CD4-positive, alpha-beta T cell (primary cell): ENCODE measurements around the gene SLC31A1. TPM values are rescaled to one million over a fixed set of nuclear protein-coding genes. Genes with fewer than 3 reads are reported as not detected.

Experiments
- ATAC-seq: fragments of 200-7000 bp; cut with Tn5 transposase; one replicate; pipeline ENCODE4 v1.10.0; 2022; ENCODE audit warnings: mild to moderate bottlenecking; ENCODE audit not compliant: poor library complexity
- CTCF ChIA-PET: fragments of 350-600 bp; sonication (Branson Sonifier 250); formaldehyde crosslinking; loops from one replicate; lab custom pipeline; 2021; ENCODE audit warnings: antibody characterized with exemption, inconsistent platforms; lab: Charles Lee
- POLR2A ChIA-PET: fragments of 350-600 bp; sonication (Branson Sonifier 250); formaldehyde crosslinking; loops from one replicate; lab custom pipeline; 2021; ENCODE audit warnings: antibody characterized with exemption, inconsistent platforms; lab: Charles Lee
- DNase-seq, 14 experiments: peaks; one replicate each; pipeline ENCODE4 v3.0.0-alpha.2; 2013 to 2020; ENCODE audit warnings: mixed read lengths in 2 of 14
- H3K27ac ChIP-seq, 2 donors: one replicate each; pipeline versions ENCODE4 v1.5.1 to v1.7.0; 2013; ENCODE audit warnings: low read length in 2 of 2, low read depth in 1 of 2, mild to moderate bottlenecking in 1 of 2
- H3K27me3 ChIP-seq, 2 experiments: 1 replicate in 1 of 2; 2 replicates in 1 of 2; pipeline versions ENCODE4 v1.6.1 to v1.7.0; 2013; ENCODE audit warnings: low read length in 2 of 2, control low read depth in 1 of 2, mild to moderate bottlenecking in 1 of 2, moderate library complexity in 1 of 2; ENCODE audit not compliant: insufficient read depth in 2 of 2, control insufficient read depth in 1 of 2
- H3K36me3 ChIP-seq: one replicate; pipeline ENCODE4 v1.6.1; 2013; ENCODE audit warnings: low read length, control low read depth; ENCODE audit not compliant: insufficient read depth
- H3K4me1 ChIP-seq: one replicate; pipeline ENCODE4 v1.6.1; 2013; ENCODE audit warnings: low read length, control low read depth; ENCODE audit not compliant: insufficient read depth
- H3K4me3 ChIP-seq: one replicate; pipeline ENCODE4 v1.5.1; 2013; ENCODE audit warnings: mild to moderate bottlenecking, low read length, moderate library complexity
- H3K9me3 ChIP-seq, 2 experiments: 1 replicate in 1 of 2; 2 replicates in 1 of 2; pipeline versions ENCODE4 v1.6.1 to v1.7.0; 2013; ENCODE audit warnings: low read length in 2 of 2, mild to moderate bottlenecking in 2 of 2, control low read depth in 1 of 2, moderate library complexity in 1 of 2; ENCODE audit not compliant: control insufficient read depth in 1 of 2, insufficient read depth in 1 of 2
- H3K27ac Mint-ChIP-seq: one replicate; pipeline ENCODE4 v1.8.0; 2020; ENCODE audit warnings: mixed read lengths
- H3K27me3 Mint-ChIP-seq: one replicate; pipeline ENCODE4 v1.8.0; 2021; ENCODE audit warnings: mixed read lengths
- H3K36me3 Mint-ChIP-seq: one replicate; pipeline ENCODE4 v1.8.0; 2021; ENCODE audit warnings: low read depth, mixed read lengths
- H3K4me1 Mint-ChIP-seq: one replicate; pipeline ENCODE4 v1.8.0; 2021; ENCODE audit warnings: low read depth, mixed read lengths
- H3K4me3 Mint-ChIP-seq: one replicate; pipeline ENCODE4 v1.8.0; 2020; ENCODE audit warnings: mild to moderate bottlenecking, mixed read lengths
- H3K9me3 Mint-ChIP-seq: one replicate; pipeline ENCODE4 v1.8.0; 2020; ENCODE audit warnings: mixed read lengths
- CTCF ChIP-seq: fragments of 200-600 bp; IDR thresholded peaks from one replicate; pipeline ENCODE4 v1.8.0; 2022; ENCODE audit warnings: antibody characterized with exemption, mild to moderate bottlenecking
- intact Hi-C, 2 experiments: fragments of 100-400 bp; cut with DNase I in 1 of 2; cut with micrococcal nuclease in 1 of 2; formaldehyde crosslinking; loops; one replicate each; pipeline versions ENCODE4 v1.15.1 to v1.9.0; 2023 to 2025; cut with DNase I, micrococcal nuclease
- total RNA-seq, 174 experiments: library from RNA in 2 of 174; stranded (reverse) in 2 of 174; gene quantifications; one replicate each; pipeline ENCODE4 v1.2.3 and lab custom pipeline; 2021 to 2026

SLC31A1 gene
- total RNA-seq, 2 experiments from 2014 or later, result 12.1 to 12.3 TPM

- Mint-ChIP-seq H3K4me3 (no peak overlapping the region), H3K36me3 (no peaks in the 10 kb centered on the region), H3K27me3 (no peaks in the 10 kb centered on the region), H3K9me3 (no peaks in the 10 kb centered on the region), H3K27ac (no peak overlapping the region), H3K4me1 (no peaks in the 10 kb centered on the region)
- POLR2A ChIA-PET, result no interaction called here
- Histone ChIP-seq H3K27me3 (no peaks in the 10 kb centered on the region), H3K27ac (no peak overlapping the region), H3K4me1 (no peaks in the 10 kb centered on the region), H3K9me3 (no peaks in the 10 kb centered on the region), H3K4me3 (no peak overlapping the region), H3K36me3 (no peaks in the 10 kb centered on the region)
- intact Hi-C loops, result no loop called here
- TF ChIP-seq CTCF, result no peak
- ATAC-seq (no peak), DNase-seq (no peak)
- CTCF ChIA-PET, result no interaction called here
Observed at GRCh38 chr9:113306566-113306965, 85.2 kb downstream of the SLC31A1 start.

GRCh38 chr9:113307396-113307975 is 86.1 kb downstream of the SLC31A1 start:
- no peak for DNase-seq
- Mint-ChIP-seq H3K4me1 (no peaks in the 10 kb centered on the region), H3K36me3 (no peaks in the 10 kb centered on the region), H3K27ac (no peak overlapping the region), H3K4me3 (no peak overlapping the region), H3K27me3 (no peaks in the 10 kb centered on the region), H3K9me3 (no peaks in the 10 kb centered on the region)
- H3K36me3 ChIP-seq, result no peaks in the 10 kb centered on the region
- ChIA-PET POLR2A (no interaction called here), CTCF (no interaction called here)
- H3K27ac ChIP-seq, result no peak overlapping the region
- intact Hi-C loops, result no loop called here
- no peaks in the 10 kb centered on the region for H3K27me3 ChIP-seq
- no peaks in the 10 kb centered on the region for H3K4me1 ChIP-seq
- H3K4me3 ChIP-seq, result no peak overlapping the region
- no peak for TF ChIP-seq CTCF
- H3K9me3 ChIP-seq, result no peaks in the 10 kb centered on the region
- ATAC-seq, result no peak

GRCh38 chr9:113309204-113309813 is 88.0 kb downstream of the SLC31A1 start:
- TF ChIP-seq CTCF, result peak; percentile 56
- Histone ChIP-seq H3K9me3 (no peaks in the 10 kb centered on the region), H3K27me3 (no peaks in the 10 kb centered on the region), H3K27ac (no peak overlapping the region), H3K36me3 (no peaks in the 10 kb centered on the region), H3K4me3 (no peak overlapping the region), H3K4me1 (no peaks in the 10 kb centered on the region)
- intact Hi-C loops, result loop anchor here (1.0 kb wide), 3 partner anchors 40 to 349 kb away; partner anchors contain the start of gene BSPRY (in 1 of the 2)
- H3K4me1 Mint-ChIP-seq, result no peaks in the 10 kb centered on the region
- no peaks in the 10 kb centered on the region for H3K36me3 Mint-ChIP-seq
- DNase-seq (peak in 7 of 14 experiments; percentile 1 to 56 (median 24)), ATAC-seq (peak; percentile 46)
- no peaks in the 10 kb centered on the region for H3K27me3 Mint-ChIP-seq
- ChIA-PET CTCF (no interaction called here), POLR2A (no interaction called here)
- no peak overlapping the region for H3K27ac Mint-ChIP-seq
- no peak overlapping the region for H3K4me3 Mint-ChIP-seq
- H3K9me3 Mint-ChIP-seq, result no peaks in the 10 kb centered on the region
